Cardiac fibroblast (primary cell): Measurements from ENCODE around the gene KCNC2.
A peak's percentile ranks its signal among the peaks of the same experiment; 100 is the strongest.

Experiments used
- DNase-seq, 2 donors: peaks; one replicate each; pipeline versions ENCODE4 v3.0.0 to v3.0.0-alpha.2; 2010; ENCODE audit warnings: low read depth in 2 of 2
- H3K4me3 ChIP-seq, 2 donors: replicated peaks in 1 of 2; 1 replicate in 1 of 2; 2 replicates in 1 of 2; pipeline ENCODE4 v1.5.1; 2011; ENCODE audit warnings: low read depth in 2 of 2, low read length in 2 of 2, mild to moderate bottlenecking in 2 of 2, moderate library complexity in 1 of 2
- TF ChIP-seq, protein P1 (sequence below): IDR thresholded peaks from one replicate; pipeline ENCODE4 v1.5.1; 2011; ENCODE audit warnings: low read depth, mild to moderate bottlenecking, low read length, inconsistent platforms

The KCNC2 gene

DNA sequence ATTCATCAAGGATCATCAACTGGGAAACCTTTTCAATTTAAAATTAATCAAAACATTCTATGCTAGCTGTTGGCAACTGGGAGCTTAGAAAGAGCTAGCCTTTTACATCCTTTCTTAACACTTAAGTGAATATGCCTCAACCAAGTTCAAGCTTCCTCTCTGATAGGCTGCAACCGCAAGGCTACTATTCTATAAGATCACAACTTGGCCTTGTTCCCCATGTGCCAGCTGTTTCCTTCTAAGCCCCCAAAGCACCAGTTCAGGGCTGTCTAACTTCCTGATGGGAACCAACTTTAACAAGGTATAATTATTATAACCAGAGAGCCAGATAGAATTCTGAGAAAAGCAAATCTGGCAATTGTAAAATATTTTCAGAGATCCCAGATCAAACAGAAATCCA, 37.0 kb downstream of the KCNC2 start:
- DNase-seq, result no peak
- no peak overlapping the region for H3K4me3 ChIP-seq
- TF ChIP-seq, protein P1, sequence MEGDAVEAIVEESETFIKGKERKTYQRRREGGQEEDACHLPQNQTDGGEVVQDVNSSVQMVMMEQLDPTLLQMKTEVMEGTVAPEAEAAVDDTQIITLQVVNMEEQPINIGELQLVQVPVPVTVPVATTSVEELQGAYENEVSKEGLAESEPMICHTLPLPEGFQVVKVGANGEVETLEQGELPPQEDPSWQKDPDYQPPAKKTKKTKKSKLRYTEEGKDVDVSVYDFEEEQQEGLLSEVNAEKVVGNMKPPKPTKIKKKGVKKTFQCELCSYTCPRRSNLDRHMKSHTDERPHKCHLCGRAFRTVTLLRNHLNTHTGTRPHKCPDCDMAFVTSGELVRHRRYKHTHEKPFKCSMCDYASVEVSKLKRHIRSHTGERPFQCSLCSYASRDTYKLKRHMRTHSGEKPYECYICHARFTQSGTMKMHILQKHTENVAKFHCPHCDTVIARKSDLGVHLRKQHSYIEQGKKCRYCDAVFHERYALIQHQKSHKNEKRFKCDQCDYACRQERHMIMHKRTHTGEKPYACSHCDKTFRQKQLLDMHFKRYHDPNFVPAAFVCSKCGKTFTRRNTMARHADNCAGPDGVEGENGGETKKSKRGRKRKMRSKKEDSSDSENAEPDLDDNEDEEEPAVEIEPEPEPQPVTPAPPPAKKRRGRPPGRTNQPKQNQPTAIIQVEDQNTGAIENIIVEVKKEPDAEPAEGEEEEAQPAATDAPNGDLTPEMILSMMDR, result no peak

GRCh38 chr12:75170640-75171185, 38.9 kb downstream of the KCNC2 start:
- H3K4me3 ChIP-seq, result no peak overlapping the region
- TF ChIP-seq, protein P1, result no peak
- peak in 1 of 2 donors; percentile 6 for DNase-seq

DNA sequence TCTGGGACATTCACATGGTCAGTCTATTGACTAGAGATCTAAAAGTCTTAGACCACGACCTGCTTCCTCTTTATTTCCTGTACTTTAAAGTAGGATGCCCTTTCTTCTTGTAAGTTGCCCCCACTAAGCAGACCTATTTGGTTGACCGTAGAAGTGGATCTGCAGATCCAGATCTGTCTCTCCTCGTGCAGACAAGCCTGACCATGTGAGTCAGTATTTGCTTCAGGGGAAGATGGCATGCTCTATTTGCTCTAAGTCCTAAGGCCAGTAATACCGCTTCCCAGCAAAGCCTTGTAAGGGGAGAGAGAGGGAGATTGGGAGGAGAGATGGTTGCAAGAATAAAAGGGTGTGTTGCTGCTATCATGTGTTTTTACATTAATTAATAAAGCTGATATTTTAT, 46.8 kb downstream of the KCNC2 start:
- H3K4me3 ChIP-seq, result no peak overlapping the region
- no peak for DNase-seq
- TF ChIP-seq, protein P1, result no peak

DNA sequence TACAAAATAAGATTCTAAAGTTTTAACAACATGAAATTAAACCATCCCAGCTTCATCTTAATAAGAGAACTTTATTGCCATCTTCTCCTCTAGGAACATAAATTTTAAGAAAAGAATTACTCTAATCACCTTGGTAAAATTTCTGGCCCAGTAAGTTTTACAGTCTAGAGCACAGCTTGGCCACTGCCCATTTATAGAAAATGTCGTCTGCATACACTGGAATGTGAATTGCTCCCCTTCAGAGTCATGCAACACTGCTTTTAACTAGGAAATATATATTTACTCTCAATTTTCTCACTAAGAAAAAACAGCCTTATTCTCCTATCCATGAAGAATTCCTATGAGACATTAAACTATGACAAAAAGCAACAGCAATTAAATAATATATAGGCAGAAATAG, 48.2 kb downstream of the KCNC2 start:
- no peak for DNase-seq
- TF ChIP-seq, protein P1, result no peak
- no peak overlapping the region for H3K4me3 ChIP-seq

DNA sequence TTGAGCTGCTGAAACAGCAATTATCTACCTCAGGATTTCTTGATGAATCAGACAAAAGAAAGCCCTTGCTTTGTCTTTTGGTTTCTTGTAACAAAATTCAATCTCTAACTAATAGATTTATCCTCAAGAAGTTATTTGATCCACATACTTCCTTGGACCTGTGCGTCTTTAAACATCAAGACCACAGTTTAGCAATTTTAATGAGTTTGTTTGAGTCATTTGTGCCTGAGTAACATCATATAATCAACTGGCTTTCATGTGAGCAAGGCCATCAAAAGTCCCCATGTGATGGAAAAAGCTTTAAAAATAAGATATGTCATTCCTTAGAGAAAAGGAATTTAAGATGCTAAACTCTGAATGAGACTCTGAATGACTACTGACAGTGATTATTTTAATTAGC, 52.3 kb downstream of the KCNC2 start:
- H3K4me3 ChIP-seq, result no peak overlapping the region
- DNase-seq, result no peak

GRCh38 chr12:75155962-75156361, 53.7 kb downstream of the KCNC2 start:
- H3K4me3 ChIP-seq, result no peak overlapping the region
- TF ChIP-seq, protein P1, result no peak
- no peak for DNase-seq

More for the DNA sequence above, 52.3 kb downstream of the KCNC2 start:
- TF ChIP-seq, protein P1, result no peak

DNA sequence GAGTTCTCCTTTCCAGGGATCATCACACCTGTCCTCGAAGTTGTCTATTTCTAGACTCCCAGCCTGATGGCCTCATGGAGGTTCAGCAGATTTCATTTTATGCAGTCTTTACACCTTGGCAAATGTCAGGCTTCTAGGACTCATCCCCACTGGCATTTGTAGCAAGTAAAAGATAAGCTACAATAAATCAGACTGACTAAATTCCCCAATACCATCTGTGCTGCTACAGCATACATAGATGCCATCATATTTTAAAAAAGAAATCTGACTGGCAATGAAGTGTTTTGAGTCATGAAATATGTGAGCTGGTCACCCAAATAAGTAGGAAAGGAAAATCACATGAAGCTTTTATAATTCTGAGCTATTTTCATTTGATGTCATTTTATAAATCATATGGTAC, 55.3 kb downstream of the KCNC2 start:
- DNase-seq, result no peak
- TF ChIP-seq, protein P1, result no peak
- no peak overlapping the region for H3K4me3 ChIP-seq
